CD4-positive, alpha-beta memory T cell (primary cell): ENCODE measurements around the gene SND1. TPM values are rescaled to one million over a fixed set of nuclear protein-coding genes. Genes with fewer than 3 reads are reported as not detected.
A peak's percentile ranks its signal among the peaks of the same experiment; 100 is the strongest.

Experiments used
- CTCF ChIA-PET: fragments of 350-600 bp; sonication (Branson Sonifier 250); formaldehyde crosslinking; loops from one replicate; lab custom pipeline; 2021; ENCODE audit warnings: inconsistent platforms; ENCODE audit not compliant: partially characterized antibody; lab: Charles Lee
- POLR2A ChIA-PET: fragments of 350-600 bp; sonication (Branson Sonifier 250); formaldehyde crosslinking; loops from one replicate; lab custom pipeline; 2021; ENCODE audit not compliant: partially characterized antibody; lab: Charles Lee
- DNase-seq, 5 donors: peaks; one replicate each; pipeline versions ENCODE4 v3.0.0 to v3.0.0-alpha.2; 2020 to 2022; ENCODE audit warnings: mixed read lengths in 1 of 5
- H3K27ac ChIP-seq: one replicate; pipeline ENCODE4 v1.7.0; 2013; ENCODE audit warnings: low read depth, low read length
- H3K27me3 ChIP-seq: 2 replicates; pipeline ENCODE4 v1.7.0; 2013; ENCODE audit warnings: mild to moderate bottlenecking, low read length, moderate library complexity; ENCODE audit not compliant: insufficient read depth
- H3K36me3 ChIP-seq: 2 replicates; pipeline ENCODE4 v1.7.0; 2013; ENCODE audit warnings: mild to moderate bottlenecking, low read length, moderate library complexity; ENCODE audit not compliant: insufficient read depth
- H3K4me1 ChIP-seq: 2 replicates; pipeline ENCODE4 v1.7.0; 2013; ENCODE audit warnings: mild to moderate bottlenecking, low read length, moderate library complexity; ENCODE audit not compliant: insufficient read depth
- H3K4me3 ChIP-seq, 2 donors: one replicate each; pipeline ENCODE4 v1.7.0; 2013; ENCODE audit warnings: low read length in 2 of 2, mild to moderate bottlenecking in 1 of 2
- H3K9me3 ChIP-seq, 2 donors: one replicate each; pipeline ENCODE4 v1.7.0; 2013; ENCODE audit warnings: low read length in 2 of 2, control low read depth in 1 of 2; ENCODE audit not compliant: control insufficient read depth in 1 of 2
- H3K27ac Mint-ChIP-seq, 7 donors: one replicate each; pipeline ENCODE4 v1.8.0; 2020 to 2021; ENCODE audit warnings: mixed read lengths in 7 of 7, mild to moderate bottlenecking in 6 of 7, inconsistent platforms in 3 of 7, moderate library complexity in 3 of 7
- H3K27me3 Mint-ChIP-seq, 2 donors: one replicate each; pipeline ENCODE4 v1.8.0; 2020 to 2021; ENCODE audit warnings: mixed read lengths in 2 of 2
- H3K36me3 Mint-ChIP-seq, 2 donors: one replicate each; pipeline ENCODE4 v1.8.0; 2020 to 2021; ENCODE audit warnings: mixed read lengths in 2 of 2, inconsistent platforms in 1 of 2, mild to moderate bottlenecking in 1 of 2
- H3K4me1 Mint-ChIP-seq, 4 donors: one replicate each; pipeline ENCODE4 v1.8.0; 2020 to 2021; ENCODE audit warnings: mixed read lengths in 4 of 4, mild to moderate bottlenecking in 1 of 4
- H3K4me3 Mint-ChIP-seq, 8 donors: one replicate each; pipeline ENCODE4 v1.8.0; 2020 to 2021; ENCODE audit warnings: mixed read lengths in 8 of 8, mild to moderate bottlenecking in 7 of 8, moderate library complexity in 6 of 8, inconsistent platforms in 3 of 8
- H3K9me3 Mint-ChIP-seq, 8 donors: one replicate each; pipeline ENCODE4 v1.8.0; 2020 to 2021; ENCODE audit warnings: mixed read lengths in 8 of 8, mild to moderate bottlenecking in 5 of 8, inconsistent platforms in 3 of 8, moderate library complexity in 1 of 8
- intact Hi-C: fragments of 100-400 bp; cut with micrococcal nuclease; formaldehyde crosslinking; loops from one replicate; pipeline ENCODE4 v1.15.1; 2023
- polyA plus RNA-seq, 2 donors: library from polyadenylated mRNA; unstranded; fragments of 300-500 nt; fragmentation: Illumina TruSeq; gene quantifications; one replicate each; pipeline ENCODE4 v1.2.3, GENCODE V29; 2021
- total RNA-seq, 2 experiments: library from RNA; stranded (reverse); gene quantifications; one replicate each; pipeline ENCODE4 v1.2.3, GENCODE V29; 2021

SND1 gene
- total and polyA plus RNA-seq, 4 experiments from 2014 or later, result 119 to 223 (median 171) TPM

DNA sequence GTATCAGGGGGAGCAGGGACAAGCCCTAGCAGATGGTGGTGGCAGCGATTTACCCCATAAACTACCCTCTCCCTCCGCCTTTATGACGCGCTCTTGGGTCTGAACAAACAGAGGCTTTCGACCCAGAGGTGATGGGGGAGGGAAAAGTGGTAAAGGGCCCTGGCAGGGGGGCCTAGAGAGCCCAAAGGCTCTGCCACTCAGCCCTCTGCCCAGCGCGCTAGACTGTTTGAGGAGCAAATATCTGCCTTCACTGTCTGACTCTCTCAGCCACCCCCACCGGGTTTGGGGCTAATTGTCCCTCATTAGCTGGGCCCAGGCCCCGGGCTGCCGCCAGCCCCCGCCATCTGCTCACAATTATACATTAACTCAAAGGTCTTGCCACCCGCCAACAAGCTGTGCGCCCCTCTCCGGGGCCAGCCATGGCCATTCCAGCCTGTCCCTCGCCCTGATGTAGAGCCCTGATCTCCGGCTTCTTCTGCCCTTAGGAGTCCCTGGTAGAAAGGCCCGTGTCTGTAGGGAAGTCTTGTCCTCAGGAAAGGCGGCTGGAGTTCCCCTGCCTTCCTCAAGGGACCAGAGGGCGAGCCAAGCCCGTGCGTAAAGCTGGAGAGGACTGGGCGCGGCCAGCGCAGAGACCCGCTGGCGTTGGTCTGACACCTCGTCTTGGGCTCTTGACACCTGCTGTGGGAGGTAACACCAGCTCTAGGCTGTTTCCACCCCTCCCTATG, 32.2 kb upstream of the SND1 start:
- Histone ChIP-seq H3K36me3 (no peaks in the 10 kb centered on the region), H3K27ac (no peak overlapping the region), H3K27me3 (peaks cover 11% of the 10 kb centered on the region), H3K4me1 (no peaks in the 10 kb centered on the region), H3K9me3 (no peaks in the 10 kb centered on the region), H3K4me3 (no peak overlapping the region)
- H3K4me1 Mint-ChIP-seq, result peaks cover 0 to 7% (median 2%) of the 10 kb centered on the region in 4 donors
- H3K9me3 Mint-ChIP-seq, result no peaks in the 10 kb centered on the region
- peaks cover 42 to 54% of the 10 kb centered on the region in 2 donors for H3K27me3 Mint-ChIP-seq
- no peak overlapping the region for H3K27ac Mint-ChIP-seq
- POLR2A ChIA-PET, result no interaction called here
- H3K36me3 Mint-ChIP-seq, result no peaks in the 10 kb centered on the region
- intact Hi-C loops, result no loop called here
- H3K4me3 Mint-ChIP-seq, result no peak overlapping the region
- peak in 1 of 5 donors; percentile 2 for DNase-seq
- CTCF ChIA-PET, result no interaction called here

DNA sequence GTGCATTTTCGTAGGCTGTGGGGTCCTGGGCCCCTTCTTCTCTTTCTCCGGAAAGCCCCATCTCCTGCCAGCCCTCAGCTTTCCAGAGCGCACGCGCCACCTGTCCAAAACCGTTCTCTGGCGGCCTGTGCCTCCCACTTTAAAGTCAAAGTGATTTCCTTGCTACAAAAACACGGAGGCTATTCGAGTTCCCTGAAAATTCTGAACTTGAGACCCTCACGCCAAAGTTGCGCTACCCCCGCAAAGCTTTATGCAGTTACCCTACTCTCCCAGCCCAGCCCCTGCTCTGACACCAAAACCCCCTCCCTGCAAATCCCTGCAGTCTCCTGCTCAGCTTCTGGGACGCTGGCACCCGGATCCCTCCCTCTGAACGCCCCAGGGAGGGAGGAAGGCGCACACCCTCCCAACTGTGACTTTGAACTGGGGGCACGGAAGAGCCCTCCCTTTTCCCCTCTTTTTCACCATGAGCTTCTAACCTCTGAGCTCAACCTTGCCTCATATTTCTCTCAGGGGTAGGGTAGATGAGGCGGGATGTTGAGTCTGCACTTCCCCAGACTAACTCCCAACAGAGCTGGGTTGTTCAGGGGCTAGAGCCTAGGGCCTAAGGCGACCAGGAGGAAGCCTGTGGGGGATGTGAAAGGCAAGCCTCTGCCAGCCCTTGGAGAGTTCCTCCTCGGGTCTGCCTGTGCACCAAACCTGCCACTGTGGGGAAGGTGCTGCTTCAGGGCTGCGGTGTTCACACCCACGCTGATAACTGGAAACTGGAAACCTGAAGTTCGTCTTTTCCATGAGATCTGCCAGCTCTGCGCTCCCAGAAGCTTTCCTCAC, 31.4 kb upstream of the SND1 start:
- Histone ChIP-seq H3K9me3 (no peaks in the 10 kb centered on the region), H3K27ac (no peak overlapping the region), H3K4me1 (no peaks in the 10 kb centered on the region), H3K4me3 (no peak overlapping the region), H3K27me3 (peaks cover 11% of the 10 kb centered on the region), H3K36me3 (no peaks in the 10 kb centered on the region)
- H3K36me3 Mint-ChIP-seq, result no peaks in the 10 kb centered on the region
- DNase-seq, result no peak
- H3K27me3 Mint-ChIP-seq, result peaks cover 42 to 55% of the 10 kb centered on the region in 2 donors
- H3K4me3 Mint-ChIP-seq, result peak overlapping the region in 2 of 8 donors; percentile 5 to 14
- peak overlapping the region in 1 of 7 donors; percentile 33 for H3K27ac Mint-ChIP-seq
- H3K9me3 Mint-ChIP-seq, result no peaks in the 10 kb centered on the region
- intact Hi-C loops, result no loop called here
- peaks cover 0 to 7% (median 2%) of the 10 kb centered on the region in 4 donors for H3K4me1 Mint-ChIP-seq
- ChIA-PET POLR2A (no interaction called here), CTCF (no interaction called here)

GRCh38 chr7:127625331-127625730, 26.7 kb upstream of the SND1 start:
- Mint-ChIP-seq H3K4me3 (no peak overlapping the region), H3K36me3 (no peaks in the 10 kb centered on the region)
- CTCF ChIA-PET, result no interaction called here

DNA sequence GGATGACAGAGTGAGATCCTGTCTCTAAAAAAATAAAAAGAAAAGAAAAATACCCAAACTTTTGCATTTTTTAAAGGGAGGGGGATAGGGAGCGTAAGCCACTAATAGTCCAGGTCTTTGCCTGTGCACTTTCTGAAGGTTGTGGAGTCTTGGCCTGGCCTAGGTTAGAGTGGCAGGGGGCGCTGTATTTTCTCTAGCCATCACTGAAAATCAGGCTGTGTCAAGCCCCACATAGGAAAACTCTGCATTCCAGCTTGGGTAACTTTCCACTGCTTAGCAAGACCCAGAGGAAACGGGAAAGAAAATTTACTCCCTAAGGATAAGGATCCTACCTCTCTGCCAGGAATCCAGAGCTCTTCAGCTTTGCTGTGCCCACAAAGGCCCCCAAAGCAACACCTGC, 23.5 kb upstream of the SND1 start:
- Mint-ChIP-seq H3K27ac (no peak overlapping the region), H3K9me3 (no peaks in the 10 kb centered on the region), H3K36me3 (no peaks in the 10 kb centered on the region), H3K4me1 (peaks cover 0 to 1% (median 0%) of the 10 kb centered on the region in 4 donors), H3K4me3 (no peak overlapping the region), H3K27me3 (peaks cover 14 to 22% of the 10 kb centered on the region in 2 donors)
- H3K27me3 ChIP-seq, result no peaks in the 10 kb centered on the region
- no peak overlapping the region for H3K27ac ChIP-seq
- no peaks in the 10 kb centered on the region for H3K36me3 ChIP-seq
- DNase-seq, result no peak
- H3K4me3 ChIP-seq, result no peak overlapping the region
- no peaks in the 10 kb centered on the region for H3K9me3 ChIP-seq
- ChIA-PET POLR2A (no interaction called here), CTCF (interaction anchor here (0.6 to 0.8 kb wide), 2 partner anchors 279 to 580 kb away, joined by 3 read pairs; no protein-coding TSS in a partner anchor)
- intact Hi-C loops, result no loop called here
- H3K4me1 ChIP-seq, result no peaks in the 10 kb centered on the region

More at GRCh38 chr7:127625331-127625730, 26.7 kb upstream of the SND1 start:
- Mint-ChIP-seq H3K27me3 (peaks cover 17 to 34% of the 10 kb centered on the region in 2 donors), H3K27ac (no peak overlapping the region), H3K4me1 (peaks cover 0 to 6% (median 2%) of the 10 kb centered on the region in 4 donors), H3K9me3 (no peaks in the 10 kb centered on the region)
- Histone ChIP-seq H3K4me3 (no peak overlapping the region), H3K36me3 (no peaks in the 10 kb centered on the region), H3K27me3 (no peaks in the 10 kb centered on the region), H3K9me3 (no peaks in the 10 kb centered on the region), H3K27ac (no peak overlapping the region), H3K4me1 (no peaks in the 10 kb centered on the region)
- POLR2A ChIA-PET, result no interaction called here
- DNase-seq, result no peak
- intact Hi-C loops, result no loop called here

DNA sequence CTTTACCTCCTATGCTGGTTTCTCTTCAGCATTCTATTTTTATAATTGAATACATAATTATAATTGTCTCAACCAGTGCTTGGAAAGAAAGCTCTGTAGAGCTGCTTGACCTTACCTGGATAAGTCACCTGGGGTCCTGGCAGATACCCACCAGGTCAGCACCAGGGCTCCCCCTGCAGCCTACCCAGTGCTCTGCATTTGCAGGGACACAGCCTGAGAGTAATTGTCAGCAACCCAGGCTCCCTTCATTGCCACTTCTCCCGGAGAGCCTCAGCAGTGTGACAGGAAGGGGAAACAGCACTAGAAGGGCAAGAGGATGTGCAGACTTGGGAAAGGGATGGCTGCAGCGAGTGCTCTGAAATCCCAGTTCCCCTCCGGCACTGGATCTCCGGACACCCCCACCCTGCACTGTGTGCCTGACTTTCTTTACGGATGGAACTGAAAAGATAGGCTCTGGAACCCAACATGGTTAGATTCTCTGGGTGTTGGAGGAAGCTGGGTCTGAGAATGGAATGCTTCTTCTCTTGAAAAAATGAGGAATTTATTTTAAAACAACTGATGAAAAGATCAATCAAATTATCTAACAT, 22.6 kb upstream of the SND1 start:
- Mint-ChIP-seq H3K4me3 (no peak overlapping the region), H3K4me1 (peaks cover 0 to 1% (median 0%) of the 10 kb centered on the region in 4 donors), H3K27me3 (peaks cover 17 to 26% of the 10 kb centered on the region in 2 donors), H3K9me3 (no peaks in the 10 kb centered on the region), H3K27ac (peak overlapping the region in 1 of 7 donors; percentile 20), H3K36me3 (no peaks in the 10 kb centered on the region)
- intact Hi-C loops, result no loop called here
- Histone ChIP-seq H3K4me1 (no peaks in the 10 kb centered on the region), H3K36me3 (no peaks in the 10 kb centered on the region), H3K27me3 (no peaks in the 10 kb centered on the region), H3K27ac (no peak overlapping the region), H3K4me3 (no peak overlapping the region), H3K9me3 (no peaks in the 10 kb centered on the region)
- DNase-seq, result peak in 2 of 5 donors; percentile 6
- ChIA-PET POLR2A (no interaction called here), CTCF (interaction anchor here (0.6 to 0.8 kb wide), 2 partner anchors 280 to 579 kb away, joined by 3 read pairs; no protein-coding TSS in a partner anchor)

GRCh38 chr7:127632276-127632910, 19.6 kb upstream of the SND1 start:
- intact Hi-C loops, result no loop called here
- H3K4me3 ChIP-seq, result no peak overlapping the region
- Mint-ChIP-seq H3K9me3 (no peaks in the 10 kb centered on the region), H3K36me3 (no peaks in the 10 kb centered on the region), H3K4me1 (peaks cover 0 to 1% (median 0%) of the 10 kb centered on the region in 4 donors), H3K27me3 (peaks cover 22 to 26% of the 10 kb centered on the region in 2 donors), H3K27ac (no peak overlapping the region), H3K4me3 (no peak overlapping the region)
- ChIA-PET CTCF (no interaction called here), POLR2A (no interaction called here)
- no peaks in the 10 kb centered on the region for H3K27me3 ChIP-seq
- H3K36me3 ChIP-seq, result no peaks in the 10 kb centered on the region
- no peak for DNase-seq
- H3K27ac ChIP-seq, result no peak overlapping the region
- H3K4me1 ChIP-seq, result no peaks in the 10 kb centered on the region
- H3K9me3 ChIP-seq, result no peaks in the 10 kb centered on the region
